Myocyte (in vitro differentiated cells): ENCODE measurements around the gene CCN5. TPM values are rescaled to one million over a fixed set of nuclear protein-coding genes. Genes with fewer than 3 reads are reported as not detected.
"Not testable (repeated sequence)": the region's sequence is repeated elsewhere in the genome, so short reads cannot be mapped to it uniquely, and the experiment has no call there.

Experiments used
- DNase-seq: peaks from one replicate; pipeline ENCODE4 v3.0.0-alpha.2; 2012; ENCODE audit warnings: low read depth
- polyA plus RNA-seq: library from polyadenylated mRNA; unstranded; fragments of >200 nt; gene quantifications from one replicate; pipeline ENCODE4 v1.2.1, GENCODE V29; 2012; ENCODE audit warnings: missing spikeins
- total RNA-seq: library from RNA; depleted of rRNA; stranded (reverse); fragments of >200 nt; gene quantifications from 2 replicates; pipeline ENCODE4 v1.2.3, GENCODE V29; 2014

Gene CCN5
- total RNA-seq: 0.16 and 0.19 TPM in 2 replicates
- 1.5 TPM for polyA plus RNA-seq

GRCh38 chr20:44714701-44715498 lies at the start of gene CCN5:
Gene CCN5, plus strand, starts transcription at chr20:44715369. Its CDS starts 22 bp downstream, at chr20:44715391.
- DNase-seq: peak; percentile 92

- no peak for DNase-seq
These were observed 49.1 kb upstream of the CCN5 start for GRCh38 chr20:44666066-44666465.

GRCh38 chr20:44670851-44671250 lies 44.3 kb upstream of the CCN5 start:
- peak; percentile 85 for DNase-seq

- DNase-seq: not testable (repeated sequence)
These were observed 43.6 kb upstream of the CCN5 start for GRCh38 chr20:44671541-44671940.

GRCh38 chr20:44672318-44672902 lies 42.8 kb upstream of the CCN5 start:
- not testable (repeated sequence) for DNase-seq

GRCh38 chr20:44678242-44678641 lies 36.9 kb upstream of the CCN5 start:
- DNase-seq: no peak

- no peak for DNase-seq
These were observed 36.1 kb upstream of the CCN5 start for GRCh38 chr20:44678990-44679611.

GRCh38 chr20:44681796-44682566 lies 33.2 kb upstream of the CCN5 start:
- DNase-seq: no peak

- peak; percentile 41 for DNase-seq
These were observed 31.7 kb upstream of the CCN5 start for GRCh38 chr20:44683263-44684046.

- no peak for DNase-seq
These were observed 30.9 kb upstream of the CCN5 start for GRCh38 chr20:44684047-44684967.

- DNase-seq: no peak
These were observed 28.2 kb upstream of the CCN5 start for GRCh38 chr20:44686934-44687333.

- DNase-seq: no peak
These were observed 27.0 kb upstream of the CCN5 start for GRCh38 chr20:44688053-44688625.

- DNase-seq: no peak
These were observed 25.4 kb upstream of the CCN5 start for GRCh38 chr20:44689809-44690208.

GRCh38 chr20:44690781-44691423 lies 24.3 kb upstream of the CCN5 start:
- no peak for DNase-seq

- DNase-seq: no peak
These were observed 23.4 kb upstream of the CCN5 start for GRCh38 chr20:44691424-44692423.

GRCh38 chr20:44692932-44693480 lies 22.2 kb upstream of the CCN5 start:
- DNase-seq: peak; percentile 92

- no peak for DNase-seq
These were observed 21.5 kb upstream of the CCN5 start for GRCh38 chr20:44693627-44694026.
